ENCODE measurements around the gene RBM4B. TPM values are rescaled to one million over a fixed set of nuclear protein-coding genes. Genes with fewer than 3 reads are reported as not detected.

Gene RBM4B
- total RNA-seq, 1 donor from 2014 or later = 34.4 TPM

GRCh38 chr11:66692446-66692845 is 14.8 kb upstream of the RBM4B start:
- no peak overlapping the region for H3K27ac Mint-ChIP-seq
- H3K9me3 Mint-ChIP-seq = no peaks in the 10 kb centered on the region
- CTCF ChIA-PET = interaction anchor here (1.2 to 5.7 kb wide), 3 partner anchors 11 to 146 kb away, joined by 3 to 61 read pairs (median 3); no protein-coding TSS in a partner anchor
- H3K36me3 Mint-ChIP-seq (ENCODE audit: low read depth) = no peaks in the 10 kb centered on the region
- no peak overlapping the region for H3K4me3 Mint-ChIP-seq
- POLR2A ChIA-PET = interaction anchor here (1.3 kb wide), 1 partner anchor 150 kb away, joined by 3 read pairs; no protein-coding TSS in a partner anchor
- H3K27me3 Mint-ChIP-seq = no peaks in the 10 kb centered on the region
- intact Hi-C loops (cut with micrococcal nuclease) = no loop called here
- ATAC-seq (ENCODE audit: low read depth) = no peak
- H3K4me1 Mint-ChIP-seq = peaks cover 5% of the 10 kb centered on the region
- no peak for DNase-seq
- no peak for TF ChIP-seq CTCF (IDR thresholded peaks at IDR 0.05)

GRCh38 chr11:66691311-66691980 is 13.8 kb upstream of the RBM4B start:
- DNase-seq (no peak), ATAC-seq (ENCODE audit: low read depth) (no peak)
- Mint-ChIP-seq H3K9me3 (no peaks in the 10 kb centered on the region), H3K4me1 (peaks cover 5% of the 10 kb centered on the region), H3K27me3 (no peaks in the 10 kb centered on the region), H3K4me3 (no peak overlapping the region), H3K36me3 (ENCODE audit: low read depth) (no peaks in the 10 kb centered on the region), H3K27ac (no peak overlapping the region)
- CTCF ChIA-PET = interaction anchor here (1.2 kb wide), 2 partner anchors 142 to 147 kb away, joined by 3 read pairs; no protein-coding TSS in a partner anchor
- POLR2A ChIA-PET = no interaction called here
- no peak for TF ChIP-seq CTCF (IDR thresholded peaks at IDR 0.05)
- intact Hi-C loops (cut with micrococcal nuclease) = no loop called here

GRCh38 chr11:66689661-66690590 is 12.2 kb upstream of the RBM4B start:
- POLR2A ChIA-PET = no interaction called here
- H3K27ac Mint-ChIP-seq = no peak overlapping the region
- CTCF ChIA-PET = no interaction called here
- no peaks in the 10 kb centered on the region for H3K9me3 Mint-ChIP-seq
- no peaks in the 10 kb centered on the region for H3K27me3 Mint-ChIP-seq
- no peaks in the 10 kb centered on the region for H3K36me3 Mint-ChIP-seq (ENCODE audit: low read depth)
- no peak for TF ChIP-seq CTCF (IDR thresholded peaks at IDR 0.05)
- intact Hi-C loops (cut with micrococcal nuclease) = no loop called here
- no peak overlapping the region for H3K4me3 Mint-ChIP-seq
- peaks cover 5% of the 10 kb centered on the region for H3K4me1 Mint-ChIP-seq
- no peak for DNase-seq
- no peak for ATAC-seq (ENCODE audit: low read depth)

GRCh38 chr11:66688561-66689534 is 11.2 kb upstream of the RBM4B start:
- H3K9me3 Mint-ChIP-seq = no peaks in the 10 kb centered on the region
- no peak for ATAC-seq (ENCODE audit: low read depth)

More at GRCh38 chr11:66688561-66689534, 11.2 kb upstream of the RBM4B start:
- ChIA-PET CTCF (no interaction called here), POLR2A (no interaction called here)
- Mint-ChIP-seq H3K27ac (no peak overlapping the region), H3K4me1 (no peaks in the 10 kb centered on the region), H3K27me3 (no peaks in the 10 kb centered on the region), H3K36me3 (ENCODE audit: low read depth) (no peaks in the 10 kb centered on the region), H3K4me3 (no peak overlapping the region)
- no peak for TF ChIP-seq CTCF (IDR thresholded peaks at IDR 0.05)
- DNase-seq = no peak
- intact Hi-C loops (cut with micrococcal nuclease) = no loop called here

Data from activated B cell treated with CpG ODN at 0.5 μM for 24 hours (primary cell).